Stimulated activated CD8-positive, alpha-beta memory T cell treated with anti-CD3 and anti-CD28 coated beads, Interleukin-7, amount 100 ng/mL, for 4 hours (primary cell): ENCODE data around the gene SSBP3.
"Not testable (repeated sequence)": the region's sequence is repeated elsewhere in the genome, so short reads cannot be mapped to it uniquely, and the experiment has no call there.

Experiments
- DNase-seq, 2 donors: peaks; one replicate each; pipeline ENCODE4 v3.0.0-alpha.2; 2020; ENCODE audit warnings: low read depth in 2 of 2

Gene SSBP3

DNA sequence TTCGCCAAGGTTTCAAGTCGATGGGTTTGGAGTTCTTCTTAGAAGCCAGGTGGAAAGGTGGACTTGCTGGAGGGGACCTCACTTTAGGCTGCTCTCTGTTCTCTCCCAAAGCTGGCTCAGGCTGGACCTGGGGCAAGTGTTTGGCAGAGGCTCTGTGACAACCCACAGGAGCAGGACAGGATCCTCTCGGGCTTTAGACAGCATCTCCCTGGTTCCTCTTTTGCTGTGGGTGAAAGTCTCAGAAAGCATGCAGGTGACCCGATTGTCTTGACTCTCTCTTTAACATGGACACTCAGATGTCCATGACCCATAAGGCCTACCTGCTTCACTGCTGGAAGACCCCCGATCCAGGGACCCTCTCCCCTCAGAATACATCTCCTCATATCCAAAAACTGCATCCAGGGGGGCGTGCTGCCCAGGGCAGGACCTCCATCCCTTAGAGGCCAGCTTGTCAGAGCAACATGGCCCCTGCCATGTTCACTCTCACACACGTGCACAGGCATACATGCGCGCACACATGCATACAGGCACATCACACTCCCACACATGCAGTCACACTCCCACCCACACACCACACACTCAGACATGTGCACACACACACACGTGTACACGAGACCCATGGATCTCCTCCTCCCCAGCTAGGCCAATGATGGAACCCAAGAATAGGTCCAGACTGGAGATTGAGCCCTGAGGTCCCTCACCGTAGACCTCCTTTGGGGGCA lies 184.9 kb downstream of the SSBP3 start:
- no peak for DNase-seq

- no peak for DNase-seq
Measured at GRCh38 chr1:54220004-54220811, 186.0 kb downstream of the SSBP3 start.

DNA sequence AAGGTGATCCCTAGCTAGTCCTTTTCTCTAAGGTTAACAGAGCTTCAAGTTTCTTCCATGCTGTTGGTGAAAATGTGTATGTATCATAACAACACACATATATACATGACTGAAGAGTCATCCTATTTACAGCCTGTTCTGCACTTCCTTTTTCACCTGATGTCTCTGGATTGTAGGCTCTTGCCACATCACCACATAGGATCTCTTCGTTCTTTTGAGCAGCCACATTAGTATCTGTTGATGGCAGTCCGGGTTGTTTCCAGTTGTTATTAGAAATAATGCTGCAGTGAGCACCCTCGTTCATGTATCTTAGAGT lies 186.5 kb downstream of the SSBP3 start:
- no peak for DNase-seq

DNA sequence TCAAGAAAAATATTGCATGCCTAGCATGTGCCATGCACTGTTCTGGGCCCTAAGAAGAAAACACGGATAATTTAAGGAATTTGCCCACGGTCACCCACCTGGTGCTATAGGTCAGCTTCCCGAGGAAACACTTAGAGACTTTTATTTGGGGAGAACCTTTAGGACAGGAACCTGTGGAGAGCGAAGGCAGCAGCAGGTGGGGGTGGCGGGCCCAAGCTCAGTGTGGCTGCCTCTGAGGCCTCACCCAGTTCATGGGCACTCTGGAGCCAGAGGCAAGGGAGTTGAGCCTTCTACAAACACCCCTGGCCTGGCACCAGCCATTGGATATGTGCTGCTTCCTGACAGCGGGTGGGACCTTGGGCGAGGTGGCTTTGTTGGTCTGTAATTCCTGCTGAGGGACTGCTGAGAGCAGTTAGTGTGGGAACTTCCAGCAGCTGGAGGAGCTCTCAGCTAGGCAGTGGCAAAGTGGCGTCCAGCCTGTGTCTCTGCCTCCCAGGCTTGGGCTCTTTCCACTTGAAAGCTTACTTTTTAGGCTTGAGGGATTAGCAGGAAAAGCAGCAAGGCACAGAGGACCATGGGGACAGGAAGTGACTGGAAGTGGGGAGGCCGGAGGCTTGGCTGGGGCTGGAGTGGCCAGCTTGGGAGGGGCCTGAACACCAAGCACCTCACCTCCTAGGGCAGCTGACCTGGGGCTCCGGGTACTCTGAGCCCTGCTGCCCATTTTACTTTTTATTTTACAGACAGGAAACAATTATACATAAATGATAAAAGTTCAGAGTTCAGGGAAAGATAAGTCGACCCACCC lies 187.1 kb downstream of the SSBP3 start:
- no peak for DNase-seq

DNA sequence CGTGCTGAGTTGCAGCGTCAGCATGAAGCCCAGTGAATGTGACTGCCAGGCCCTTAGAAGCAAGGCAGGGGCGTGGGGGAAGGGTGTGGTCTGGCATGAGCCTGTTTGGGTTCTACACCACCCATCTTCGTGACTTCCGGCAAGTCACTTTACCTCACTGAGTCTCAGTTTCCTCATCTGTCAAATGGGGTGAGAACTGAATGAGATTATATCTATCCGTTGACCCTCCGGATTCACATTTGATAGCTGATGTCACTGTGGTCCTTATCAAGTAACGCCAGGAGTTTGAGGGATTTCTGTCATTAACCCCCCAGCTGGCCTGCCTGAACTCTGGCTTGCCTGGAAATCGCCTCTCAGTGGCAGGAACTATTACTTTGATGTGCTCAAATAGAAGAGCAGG lies 190.7 kb downstream of the SSBP3 start:
- no peak for DNase-seq

DNA sequence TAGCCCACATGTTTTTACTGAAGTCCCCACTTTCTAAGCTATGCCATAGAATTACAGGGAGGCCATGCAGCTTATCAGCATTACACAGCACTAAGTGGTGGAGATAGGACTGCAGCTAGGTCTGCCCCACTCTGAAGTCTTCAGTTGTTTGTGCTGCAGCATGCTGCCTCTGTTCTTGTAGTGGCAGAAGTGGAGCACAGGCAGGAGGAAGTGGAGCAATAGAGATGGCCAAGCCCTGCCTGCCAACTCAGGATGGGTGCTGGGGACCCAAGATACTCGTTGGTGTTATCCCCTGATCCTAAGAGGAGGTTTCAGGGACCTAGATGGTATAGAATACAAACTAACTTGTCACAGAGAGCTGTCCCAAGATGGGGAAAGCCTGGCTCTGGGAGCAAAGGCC lies 193.3 kb downstream of the SSBP3 start:
- no peak for DNase-seq

GRCh38 chr1:54207896-54208295 lies 198.3 kb downstream of the SSBP3 start:
- not testable (repeated sequence) for DNase-seq

DNA sequence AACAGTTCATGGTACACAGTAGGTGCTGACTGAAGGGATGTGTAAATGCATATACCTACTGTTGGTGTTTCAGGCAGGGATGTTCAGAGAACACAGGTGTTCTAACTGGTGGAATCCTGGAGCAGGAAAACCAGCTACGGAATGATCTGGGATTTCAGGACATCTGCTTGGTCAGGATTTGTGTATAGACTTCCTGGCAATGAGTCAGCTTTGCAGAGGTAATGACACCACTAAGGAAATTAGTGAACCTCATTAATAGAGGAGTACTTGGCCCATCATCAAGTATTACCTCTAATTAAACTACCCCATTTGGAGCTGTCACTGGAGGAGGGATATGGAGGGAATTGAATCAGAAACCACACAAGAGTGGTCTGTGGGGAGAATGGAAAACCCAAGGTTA lies 198.9 kb downstream of the SSBP3 start:
- DNase-seq, result no peak

- DNase-seq, result no peak
Measured at GRCh38 chr1:54204199-54204598, 202.0 kb downstream of the SSBP3 start.

DNA sequence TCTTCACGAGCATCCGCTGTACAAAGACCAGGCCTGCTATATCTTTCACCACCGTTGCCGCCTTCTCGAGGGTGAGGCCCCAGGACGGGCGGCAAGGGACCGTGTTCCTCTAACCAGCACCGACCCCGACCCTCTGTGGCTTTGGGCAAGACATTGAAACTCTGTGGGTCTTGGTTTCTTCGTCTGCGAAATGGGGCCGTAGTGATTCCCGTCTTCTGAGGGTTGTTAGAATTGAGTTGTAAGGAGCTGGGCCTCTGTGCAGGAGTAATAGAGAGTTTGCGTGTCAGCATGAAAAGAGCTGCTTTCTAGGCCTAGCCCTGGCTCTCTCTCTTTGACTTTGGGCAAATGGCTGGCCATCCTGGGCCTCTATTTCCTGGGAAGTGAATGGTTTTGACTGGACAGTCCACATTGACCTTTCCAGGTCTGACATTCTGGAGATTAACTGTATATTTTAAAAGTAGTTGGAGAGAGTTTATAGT lies 205.6 kb downstream of the SSBP3 start:
- no peak for DNase-seq

- DNase-seq, result peak; percentile 80 to 84
Measured at GRCh38 chr1:54199765-54200518, 206.3 kb downstream of the SSBP3 start, which contains the start of the genes CYB5RL and MRPL37. CYB5RL (minus strand) TSS chr1:54200030; CDS start chr1:54195616, 4,414 bp downstream. MRPL37 (plus strand) TSS chr1:54200167; CDS start chr1:54200244, 77 bp downstream.

DNA sequence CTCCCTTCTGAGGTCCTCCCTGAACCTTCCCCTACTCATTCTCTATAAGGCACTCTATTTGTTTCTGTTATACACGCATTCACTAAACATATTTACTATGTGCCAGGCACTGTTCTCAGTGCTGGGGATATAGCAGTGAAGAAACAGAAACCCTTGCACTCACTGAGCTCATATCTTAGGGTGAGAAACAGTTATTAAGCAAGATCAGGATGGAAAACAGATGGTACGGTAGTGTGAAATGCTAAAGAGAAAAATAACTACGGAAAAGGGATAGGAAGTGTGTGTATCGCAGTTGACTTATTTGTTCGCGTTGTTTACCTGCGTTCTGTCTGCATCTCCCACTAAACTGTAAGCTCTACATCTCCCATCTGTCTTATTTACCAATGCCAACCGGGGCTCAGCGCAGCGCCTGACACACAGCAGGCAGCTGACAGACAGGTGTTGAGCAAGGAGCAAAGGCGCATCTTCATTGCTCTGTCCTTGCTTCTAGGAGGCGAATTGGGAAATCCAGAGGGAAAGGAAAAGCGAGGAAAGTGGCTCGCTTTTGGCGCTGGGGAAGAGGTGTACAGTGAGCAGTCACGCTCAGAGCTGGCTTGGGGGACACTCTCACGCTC lies 206.9 kb downstream of the SSBP3 start:
- DNase-seq, result no peak

DNA sequence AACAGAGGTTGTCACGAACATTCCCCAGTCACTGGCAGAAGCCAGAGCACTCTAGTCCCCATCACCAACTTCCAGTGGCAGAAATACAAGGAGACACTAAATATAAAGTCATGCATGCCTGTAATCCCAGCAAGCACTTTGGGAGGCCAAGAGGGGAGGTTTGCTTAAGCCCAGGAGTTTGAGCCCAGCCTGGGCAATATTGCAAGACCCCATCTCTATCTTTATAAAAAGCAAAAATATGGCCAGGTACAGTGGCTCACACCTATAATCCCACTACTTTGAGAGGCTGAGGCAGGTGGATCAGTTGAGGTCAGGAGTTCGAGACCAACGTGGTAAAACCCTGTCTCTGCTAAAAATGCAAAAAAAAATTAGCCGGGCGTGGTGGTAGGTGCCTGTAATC lies 212.7 kb downstream of the SSBP3 start:
- no peak for DNase-seq

DNA sequence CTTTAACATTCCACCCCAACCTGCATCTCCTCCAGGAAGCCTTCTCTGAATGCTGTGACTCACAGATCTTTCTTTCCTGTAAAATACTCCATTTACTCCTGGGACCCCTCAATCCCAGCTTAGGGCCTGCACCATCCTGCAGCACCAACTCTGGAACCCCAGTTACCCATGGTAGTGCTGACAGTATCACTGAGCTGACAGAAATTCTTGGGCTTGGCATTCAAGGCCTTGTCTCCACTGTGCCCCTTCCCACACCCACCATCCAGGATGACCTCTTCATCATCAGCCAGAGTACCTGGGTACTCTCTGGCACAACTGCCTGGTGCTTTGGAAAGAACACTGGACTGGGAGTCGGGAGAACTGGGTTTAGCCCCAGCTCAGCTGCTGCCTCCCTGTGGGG lies 214.7 kb downstream of the SSBP3 start:
- no peak for DNase-seq

GRCh38 chr1:54190526-54190925 lies 215.7 kb downstream of the SSBP3 start:
- no peak for DNase-seq

- no peak for DNase-seq
Measured at GRCh38 chr1:54188291-54188690, 217.9 kb downstream of the SSBP3 start.

- no peak for DNase-seq
Measured at GRCh38 chr1:54186056-54186455, 220.1 kb downstream of the SSBP3 start.

DNA sequence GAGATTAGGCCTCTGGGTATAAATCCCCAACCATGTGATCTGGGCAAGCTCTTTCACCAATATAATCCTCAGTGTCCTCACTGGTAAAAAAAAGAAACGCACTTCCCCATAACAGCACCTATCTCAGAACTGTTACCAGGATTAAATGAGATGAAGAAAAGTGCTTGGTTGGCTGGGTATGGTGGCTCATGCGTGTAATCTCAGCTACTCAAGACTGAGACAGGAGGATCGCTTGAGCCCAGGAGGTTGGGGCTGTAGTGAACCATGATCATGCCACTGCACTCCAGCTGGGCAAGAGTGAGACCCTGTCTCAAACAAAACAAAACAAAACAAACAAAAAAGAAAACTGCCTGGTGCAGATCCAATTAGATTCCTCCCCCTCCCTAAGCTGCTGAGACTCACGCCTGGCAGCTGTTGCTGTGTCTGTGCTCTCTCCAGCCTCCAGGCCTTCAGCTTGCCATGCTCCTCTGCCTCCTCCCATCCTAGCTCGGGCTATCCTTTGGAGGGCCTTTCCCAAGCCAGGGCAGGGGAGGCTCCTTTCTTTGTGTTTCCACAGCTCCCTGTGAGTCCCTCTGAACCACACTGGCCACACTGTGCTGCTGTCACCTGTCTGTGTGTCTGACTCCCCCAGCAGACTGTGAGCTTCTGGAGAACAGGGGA lies 225.4 kb downstream of the SSBP3 start:
- no peak for DNase-seq

DNA sequence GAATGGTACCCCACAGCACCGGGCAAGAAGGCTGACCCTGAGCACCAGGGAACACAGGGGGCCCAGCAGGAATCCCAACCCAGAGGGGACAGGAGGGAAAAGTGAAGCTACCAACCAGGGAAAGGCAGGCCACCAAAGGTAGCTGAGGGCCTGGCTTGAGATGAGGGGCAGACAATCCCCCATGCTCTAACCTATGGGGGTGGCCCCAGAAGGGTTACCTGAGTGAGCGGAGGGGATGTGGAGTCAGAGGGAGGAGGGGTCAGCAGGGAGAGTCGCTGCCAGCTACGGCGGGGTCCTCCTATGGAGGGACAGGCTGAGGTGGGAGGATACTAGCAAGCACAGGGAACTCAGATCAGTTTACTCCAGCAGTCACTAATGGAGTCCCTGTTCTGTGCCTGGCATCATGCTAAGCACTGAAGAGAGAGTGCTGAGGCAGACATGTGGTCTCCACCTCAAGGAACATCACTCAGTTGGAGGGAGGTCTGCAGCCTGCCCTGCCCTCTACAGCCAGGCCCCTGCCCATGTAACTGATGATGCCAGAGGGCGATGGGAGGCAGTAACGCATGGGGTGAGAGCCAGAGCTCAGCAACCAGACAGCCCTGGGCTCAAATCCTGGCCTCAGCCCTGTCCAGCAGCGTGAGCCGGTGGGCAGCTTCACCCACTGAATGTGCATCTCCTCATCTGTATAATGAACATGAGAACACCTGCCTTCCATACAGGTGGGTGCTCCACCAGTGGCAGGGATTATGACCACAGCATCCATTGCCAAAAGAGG lies 227.7 kb downstream of the SSBP3 start:
- DNase-seq, result no peak

DNA sequence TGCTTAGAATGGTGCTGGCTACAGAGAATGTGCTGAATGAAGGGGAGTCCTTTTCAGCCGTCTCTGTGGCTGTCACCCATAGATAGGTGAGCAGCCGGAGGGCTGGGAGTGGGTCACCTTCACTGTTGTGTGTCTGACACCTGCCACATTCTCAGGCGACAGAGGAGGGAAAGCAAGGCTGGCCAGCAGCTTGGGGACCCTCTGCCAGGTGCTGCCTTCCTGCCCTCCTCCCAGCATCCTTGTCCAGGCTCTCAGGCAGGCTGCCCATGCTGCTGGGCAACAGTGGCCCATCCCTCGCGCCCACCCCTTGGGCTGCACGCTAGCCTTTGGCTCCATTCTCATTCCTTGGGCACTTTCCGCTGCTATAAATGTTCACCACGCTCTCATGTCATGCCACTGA lies 228.5 kb downstream of the SSBP3 start:
- no peak for DNase-seq
